ENCODE data around the gene HYLS1. TPM values are rescaled to one million over a fixed set of nuclear protein-coding genes. Genes with fewer than 3 reads are reported as not detected.

HYLS1 gene
- total RNA-seq, 5 donors from 2014 or later (not counting 1 experiment from before 2014, with no cell fraction given), result 2.8 to 7.4 (median 6.9) TPM

DNA sequence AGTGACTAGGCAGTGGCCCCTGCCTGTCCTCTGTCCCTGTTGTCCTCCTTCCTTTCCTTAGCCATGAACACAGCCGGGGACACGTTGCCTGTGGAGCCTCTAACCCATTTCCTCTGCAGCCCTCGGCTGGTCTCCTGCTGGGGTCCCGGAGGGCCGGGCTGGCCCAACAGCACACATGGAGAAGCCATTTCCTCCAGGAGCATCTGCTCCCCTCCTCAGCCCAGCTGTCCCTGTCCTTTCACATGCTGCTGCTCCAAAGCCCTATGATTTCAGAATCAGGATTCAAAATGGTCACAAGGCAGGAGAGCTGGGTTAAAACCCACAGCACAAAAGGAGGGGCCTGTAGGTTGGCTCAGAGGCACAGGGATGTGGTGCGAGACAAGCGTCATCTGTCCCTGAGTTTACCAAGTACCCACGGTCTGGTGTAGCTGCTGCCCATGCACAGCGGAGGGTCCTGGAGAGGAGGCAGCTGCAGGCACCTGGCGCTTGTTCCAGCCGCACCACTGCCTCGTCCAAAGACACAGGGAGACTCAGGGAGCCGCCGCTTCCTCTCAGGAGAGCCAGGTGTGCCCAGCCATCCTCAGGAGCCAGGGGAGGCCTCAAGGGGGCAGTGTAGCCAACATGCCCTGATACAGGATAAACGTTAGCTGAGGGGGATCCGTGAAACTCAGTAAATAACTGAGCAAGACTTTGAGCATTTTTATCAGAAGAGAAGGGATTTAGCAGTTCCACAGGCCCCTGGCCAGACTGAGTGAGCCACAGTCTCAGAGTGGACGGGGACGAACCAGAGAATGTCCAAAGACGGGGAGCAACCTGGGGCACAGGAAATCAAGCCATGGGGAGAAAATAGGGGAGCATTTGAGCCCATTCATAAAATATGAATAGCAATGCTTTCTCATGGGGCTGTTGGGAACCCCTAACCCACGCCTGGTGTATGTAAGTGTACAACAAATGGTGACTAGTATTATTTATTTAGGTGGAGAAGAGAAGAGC lies 54.4 kb downstream of the HYLS1 start:
- ATAC-seq (replicated peaks in 1 of 4), result peak; percentile 48 to 69 (median 66)
- peak in 28 of 35 experiments; percentile 7 to 59 (median 29) for DNase-seq
- peaks cover 0 to 8% of the 10 kb centered on the region in 2 experiments for H3K4me1 ChIP-seq (ENCODE audit: control insufficient read depth in 1 of 2, extremely low read depth in 1 of 2, insufficient read depth in 2 of 2, low read length in 2 of 2)
- no peaks in the 10 kb centered on the region for H3K9me3 Mint-ChIP-seq
- CTCF ChIA-PET, result interaction anchor here (0.5 to 1.5 kb wide), 5 partner anchors 10 to 277 kb away, joined by 3 to 8 read pairs (median 3); no protein-coding TSS in a partner anchor
- 36% methylated on average over 17 of the region's 20 CpGs for WGBS (ENCODE audit: insufficient coverage)
- peaks cover 11 to 16% (median 15%) of the 10 kb centered on the region in 3 donors for H3K4me1 Mint-ChIP-seq
- H3K4me3 ChIP-seq (ENCODE audit: control insufficient read depth in 1 of 2, extremely low read depth in 1 of 2, low read length in 1 of 2), result no peak overlapping the region
- POLR2A ChIA-PET, result no interaction called here
- no peaks in the 10 kb centered on the region for H3K9me3 ChIP-seq
- peaks cover 0 to 21% of the 10 kb centered on the region in 2 experiments for H3K27me3 ChIP-seq (replicated peaks in 1 of 2; ENCODE audit: control insufficient read depth in 2 of 2, extremely low read depth in 1 of 2, insufficient read depth in 2 of 2, low read length in 1 of 2)
- no peak overlapping the region for H3K27ac ChIP-seq (ENCODE audit: low read length)
- H3K36me3 ChIP-seq (ENCODE audit: control insufficient read depth in 2 of 2, extremely low read depth in 1 of 2, insufficient read depth in 1 of 2, low read length in 1 of 2), result no peaks in the 10 kb centered on the region
- peaks cover 0 to 4% of the 10 kb centered on the region in 2 donors for H3K27me3 Mint-ChIP-seq
- no peaks in the 10 kb centered on the region for H3K36me3 Mint-ChIP-seq
- no peak overlapping the region for H3K27ac Mint-ChIP-seq
- H3K4me3 Mint-ChIP-seq, result no peak overlapping the region

DNA sequence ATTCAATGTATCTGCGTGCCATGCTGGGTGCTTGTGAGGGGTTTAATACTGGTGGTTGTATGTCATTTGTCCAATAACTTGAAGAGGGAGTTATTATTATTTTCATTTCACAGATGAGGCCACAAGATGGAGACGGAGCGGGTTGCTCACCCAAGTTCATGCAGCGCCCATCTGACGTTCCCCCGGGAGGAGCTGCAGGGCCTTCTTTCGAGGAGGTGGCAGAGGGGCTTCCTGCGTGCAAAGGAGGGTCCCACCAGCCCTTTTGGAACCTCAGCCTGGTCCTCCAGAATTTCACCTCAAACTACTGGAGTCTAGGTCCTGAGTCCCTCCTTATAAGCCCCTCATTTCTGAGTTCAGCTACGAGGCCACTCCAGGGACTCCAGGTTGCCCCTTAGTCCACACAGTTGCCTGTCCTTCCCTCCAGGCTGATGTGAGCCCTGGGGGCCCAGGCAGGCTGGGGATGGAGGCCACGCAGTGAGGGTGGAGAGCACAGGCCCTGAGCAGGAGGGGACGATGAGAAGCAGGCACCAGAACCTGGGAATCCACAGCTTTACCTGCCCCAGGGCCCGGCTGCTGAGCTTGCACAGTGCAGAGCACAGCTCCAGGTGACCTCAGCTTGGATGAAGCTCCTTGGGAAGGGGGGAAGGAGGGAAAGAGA lies 55.4 kb downstream of the HYLS1 start:
- no peaks in the 10 kb centered on the region for H3K9me3 ChIP-seq
- 86% methylated on average over 8 of the region's 12 CpGs for WGBS (ENCODE audit: insufficient coverage)
- no peaks in the 10 kb centered on the region for H3K9me3 Mint-ChIP-seq
- ChIA-PET POLR2A (interaction anchor here in 1 of 2 donors (0.7 kb wide), 1 partner anchor 63 kb away, joined by 4 read pairs; no protein-coding TSS in a partner anchor), CTCF (interaction anchor here (0.5 to 1.5 kb wide), 5 partner anchors 11 to 251 kb away, joined by 3 to 6 read pairs (median 4); no protein-coding TSS in a partner anchor)
- no peaks in the 10 kb centered on the region for H3K36me3 ChIP-seq (ENCODE audit: control insufficient read depth in 2 of 2, extremely low read depth in 1 of 2, insufficient read depth in 1 of 2, low read length in 1 of 2)
- ATAC-seq (replicated peaks in 1 of 4) (no peak), DNase-seq (peak in 1 of 35 experiments; percentile 9)
- H3K27me3 ChIP-seq (replicated peaks in 1 of 2; ENCODE audit: control insufficient read depth in 2 of 2, extremely low read depth in 1 of 2, insufficient read depth in 2 of 2, low read length in 1 of 2), result peaks cover 0 to 25% of the 10 kb centered on the region in 2 experiments
- no peaks in the 10 kb centered on the region for H3K36me3 Mint-ChIP-seq
- no peak overlapping the region for H3K4me3 Mint-ChIP-seq
- H3K27ac Mint-ChIP-seq, result no peak overlapping the region
- peaks cover 0 to 8% of the 10 kb centered on the region in 2 experiments for H3K4me1 ChIP-seq (ENCODE audit: control insufficient read depth in 1 of 2, extremely low read depth in 1 of 2, insufficient read depth in 2 of 2, low read length in 2 of 2)
- H3K4me1 Mint-ChIP-seq, result peaks cover 11 to 16% (median 15%) of the 10 kb centered on the region in 3 donors
- peaks cover 0 to 4% of the 10 kb centered on the region in 2 donors for H3K27me3 Mint-ChIP-seq
- H3K27ac ChIP-seq (ENCODE audit: low read length), result no peak overlapping the region
- H3K4me3 ChIP-seq (ENCODE audit: control insufficient read depth in 1 of 2, extremely low read depth in 1 of 2, low read length in 1 of 2), result no peak overlapping the region

DNA sequence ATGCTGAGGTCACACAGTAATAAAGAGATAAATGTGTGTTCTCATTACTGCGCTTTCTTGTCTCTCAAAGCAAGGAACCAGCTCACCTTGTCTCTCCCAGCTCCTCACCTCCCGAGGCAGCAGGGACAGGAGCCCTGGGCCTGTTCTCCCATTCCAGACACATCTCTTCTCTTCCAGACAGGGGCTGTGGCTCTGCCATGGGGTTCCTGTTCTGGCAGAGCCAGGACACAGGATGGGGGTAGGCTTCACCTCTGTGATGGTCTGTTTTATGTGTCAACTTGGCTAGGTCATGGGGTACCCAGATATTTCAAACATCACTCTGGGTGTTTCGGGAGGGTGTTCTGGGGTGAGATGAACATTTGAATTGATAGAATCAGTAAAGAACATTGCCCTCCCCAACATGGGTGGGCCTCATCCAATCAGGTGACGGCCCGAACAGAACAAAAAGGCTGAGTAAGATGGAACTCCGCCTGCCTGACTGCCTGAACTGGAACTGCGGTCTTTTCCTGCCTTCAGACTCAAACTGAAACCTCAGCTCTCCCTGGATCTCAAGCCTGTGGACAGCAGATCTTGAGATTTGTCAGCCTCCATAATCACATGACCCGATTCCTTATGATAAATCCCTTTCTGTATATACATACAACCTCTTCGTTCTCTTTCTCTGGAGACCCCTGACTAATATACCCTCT lies 56.3 kb downstream of the HYLS1 start:
- no peak overlapping the region for H3K4me3 ChIP-seq (ENCODE audit: control insufficient read depth in 1 of 2, extremely low read depth in 1 of 2, low read length in 1 of 2)
- Mint-ChIP-seq H3K27ac (no peak overlapping the region), H3K4me1 (peaks cover 5 to 10% (median 8%) of the 10 kb centered on the region in 3 donors), H3K4me3 (no peak overlapping the region), H3K27me3 (peaks cover 0 to 4% of the 10 kb centered on the region in 2 donors), H3K9me3 (no peaks in the 10 kb centered on the region), H3K36me3 (no peaks in the 10 kb centered on the region)
- H3K9me3 ChIP-seq, result no peaks in the 10 kb centered on the region
- no peak for DNase-seq
- CTCF ChIA-PET, result interaction anchor here (0.5 to 1.5 kb wide), 4 partner anchors 12 to 541 kb away, joined by 3 to 5 read pairs (median 4); no protein-coding TSS in a partner anchor
- ATAC-seq (replicated peaks in 1 of 4), result no peak
- peaks cover 0 to 4% of the 10 kb centered on the region in 2 experiments for H3K4me1 ChIP-seq (ENCODE audit: control insufficient read depth in 1 of 2, extremely low read depth in 1 of 2, insufficient read depth in 2 of 2, low read length in 2 of 2)
- POLR2A ChIA-PET, result interaction anchor here in 1 of 2 donors (0.7 kb wide), 1 partner anchor 64 kb away, joined by 4 read pairs; no protein-coding TSS in a partner anchor
- H3K36me3 ChIP-seq (ENCODE audit: control insufficient read depth in 2 of 2, extremely low read depth in 1 of 2, insufficient read depth in 1 of 2, low read length in 1 of 2), result no peaks in the 10 kb centered on the region
- 63% methylated on average over 5 of the region's 9 CpGs for WGBS (ENCODE audit: insufficient coverage)
- H3K27me3 ChIP-seq (replicated peaks in 1 of 2; ENCODE audit: control insufficient read depth in 2 of 2, extremely low read depth in 1 of 2, insufficient read depth in 2 of 2, low read length in 1 of 2), result peaks cover 0 to 31% of the 10 kb centered on the region in 2 experiments
- H3K27ac ChIP-seq (ENCODE audit: low read length), result no peak overlapping the region

DNA sequence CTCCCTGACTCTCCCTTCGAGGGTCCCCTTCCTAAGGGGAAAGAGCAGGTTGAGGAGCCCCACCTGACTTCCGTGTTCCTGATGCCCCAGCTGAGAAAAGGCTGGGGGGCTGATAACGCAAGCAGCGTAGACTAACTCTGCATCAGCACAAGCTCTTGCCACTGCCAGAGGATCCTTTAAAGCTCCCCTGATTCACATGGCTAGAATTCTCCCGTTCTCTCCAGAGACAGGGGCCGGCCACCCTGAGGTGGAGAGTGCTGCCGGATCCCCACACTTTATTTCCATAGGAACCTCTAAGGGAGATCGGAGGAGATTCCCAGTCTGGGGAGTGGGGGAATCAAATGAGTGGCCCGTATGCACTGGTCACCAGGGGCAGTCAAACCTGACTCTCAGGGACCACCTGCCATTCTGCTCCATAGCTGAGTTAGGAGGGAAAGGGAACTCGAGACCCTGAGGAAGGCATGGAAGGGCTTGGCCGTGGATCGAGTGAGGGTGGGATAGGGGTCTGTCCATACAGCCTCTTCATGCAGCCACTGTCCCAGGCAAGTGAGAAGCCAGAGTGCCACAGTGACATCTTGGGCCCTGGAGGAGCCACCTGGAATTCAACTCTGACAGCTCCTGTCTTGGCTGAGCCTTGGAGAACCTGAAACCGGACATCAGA lies 57.0 kb downstream of the HYLS1 start:
- CTCF ChIA-PET, result interaction anchor here in 1 of 2 donors (1.0 kb wide), 1 partner anchor 249 kb away, joined by 3 read pairs; no protein-coding TSS in a partner anchor
- ATAC-seq (replicated peaks in 1 of 4) (no peak), DNase-seq (no peak)
- H3K4me3 Mint-ChIP-seq, result no peak overlapping the region
- Histone ChIP-seq H3K27me3 (replicated peaks in 1 of 2; ENCODE audit: control insufficient read depth in 2 of 2, extremely low read depth in 1 of 2, insufficient read depth in 2 of 2, low read length in 1 of 2) (peaks cover 0 to 30% of the 10 kb centered on the region in 2 experiments), H3K4me3 (ENCODE audit: control insufficient read depth in 1 of 2, extremely low read depth in 1 of 2, low read length in 1 of 2) (no peak overlapping the region), H3K36me3 (ENCODE audit: control insufficient read depth in 2 of 2, extremely low read depth in 1 of 2, insufficient read depth in 1 of 2, low read length in 1 of 2) (no peaks in the 10 kb centered on the region), H3K27ac (ENCODE audit: low read length) (no peak overlapping the region), H3K4me1 (ENCODE audit: control insufficient read depth in 1 of 2, extremely low read depth in 1 of 2, insufficient read depth in 2 of 2, low read length in 2 of 2) (peaks cover 0 to 4% of the 10 kb centered on the region in 2 experiments), H3K9me3 (no peaks in the 10 kb centered on the region)
- peaks cover 3 to 7% (median 6%) of the 10 kb centered on the region in 3 donors for H3K4me1 Mint-ChIP-seq
- peaks cover 0 to 7% of the 10 kb centered on the region in 2 donors for H3K27me3 Mint-ChIP-seq
- POLR2A ChIA-PET, result interaction anchor here in 1 of 2 donors (0.7 kb wide), 1 partner anchor 1179 kb away, joined by 3 read pairs; no protein-coding TSS in a partner anchor
- 57% methylated on average over 5 of the region's 13 CpGs for WGBS (ENCODE audit: insufficient coverage)
- no peaks in the 10 kb centered on the region for H3K36me3 Mint-ChIP-seq
- no peak overlapping the region for H3K27ac Mint-ChIP-seq
- H3K9me3 Mint-ChIP-seq, result no peaks in the 10 kb centered on the region

DNA sequence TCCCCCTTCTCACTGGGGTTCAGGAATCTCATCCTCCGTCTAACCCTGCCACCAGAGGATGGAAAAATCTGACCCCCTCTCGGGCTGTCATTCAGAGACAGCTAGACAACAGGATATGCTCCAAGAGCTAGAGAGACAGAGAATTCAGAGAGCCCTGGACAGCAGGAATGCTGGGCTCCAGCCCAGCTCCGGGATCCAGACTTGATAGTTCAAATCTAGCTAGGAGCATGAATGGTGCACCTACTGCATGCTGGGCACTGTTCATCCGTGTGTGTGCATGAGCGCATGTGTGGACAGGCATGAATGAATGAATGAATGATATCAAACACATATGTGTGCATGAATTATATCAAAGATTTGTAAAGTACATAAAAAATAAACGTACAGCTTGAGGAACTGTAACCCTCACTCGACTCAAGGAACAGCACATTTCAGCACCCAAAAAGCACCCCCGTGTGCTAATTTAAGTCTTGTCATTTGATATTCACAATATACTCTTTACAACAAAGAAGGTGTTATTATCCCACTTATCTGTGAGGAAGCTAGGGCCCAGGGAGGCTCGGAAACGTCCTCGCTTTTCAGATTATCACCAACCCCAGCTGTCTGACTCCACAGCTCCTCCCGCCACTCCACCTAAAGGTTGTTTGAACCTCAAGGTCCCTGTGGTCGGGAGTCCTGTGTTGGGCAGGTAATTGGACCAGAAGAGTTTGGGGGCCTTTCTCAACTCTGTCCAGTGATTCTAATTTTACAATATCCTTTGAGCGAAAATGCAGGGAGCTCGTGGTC lies 57.7 kb downstream of the HYLS1 start:
- Histone ChIP-seq H3K4me3 (ENCODE audit: control insufficient read depth in 1 of 2, extremely low read depth in 1 of 2, low read length in 1 of 2) (no peak overlapping the region), H3K36me3 (ENCODE audit: control insufficient read depth in 2 of 2, extremely low read depth in 1 of 2, insufficient read depth in 1 of 2, low read length in 1 of 2) (no peaks in the 10 kb centered on the region), H3K9me3 (no peaks in the 10 kb centered on the region), H3K4me1 (ENCODE audit: control insufficient read depth in 1 of 2, extremely low read depth in 1 of 2, insufficient read depth in 2 of 2, low read length in 2 of 2) (peaks cover 0 to 4% of the 10 kb centered on the region in 2 experiments), H3K27ac (ENCODE audit: low read length) (no peak overlapping the region), H3K27me3 (replicated peaks in 1 of 2; ENCODE audit: control insufficient read depth in 2 of 2, extremely low read depth in 1 of 2, insufficient read depth in 2 of 2, low read length in 1 of 2) (peaks cover 0 to 35% of the 10 kb centered on the region in 2 experiments)
- H3K27me3 Mint-ChIP-seq, result peaks cover 0 to 8% of the 10 kb centered on the region in 2 donors
- no peak overlapping the region for H3K27ac Mint-ChIP-seq
- H3K4me1 Mint-ChIP-seq, result peaks cover 3 to 7% (median 6%) of the 10 kb centered on the region in 3 donors
- H3K9me3 Mint-ChIP-seq, result no peaks in the 10 kb centered on the region
- WGBS (ENCODE audit: insufficient coverage), result 55% methylated on average over 4 of the region's 15 CpGs
- ATAC-seq (replicated peaks in 1 of 4) (no peak), DNase-seq (peak in 1 of 35 experiments; percentile 7)
- ChIA-PET CTCF (interaction anchor here (0.7 to 1.0 kb wide), 2 partner anchors 20 to 249 kb away, joined by 3 read pairs; no protein-coding TSS in a partner anchor), POLR2A (interaction anchor here in 1 of 2 donors (0.7 kb wide), 1 partner anchor 1178 kb away, joined by 3 read pairs; no protein-coding TSS in a partner anchor)
- H3K4me3 Mint-ChIP-seq, result no peak overlapping the region
- H3K36me3 Mint-ChIP-seq, result no peaks in the 10 kb centered on the region

Data from T-cell (primary cell).